ENCODE measurements around the gene RAP1GAP2.
A peak's percentile ranks its signal among the peaks of the same experiment; 100 is the strongest.
"Not testable (repeated sequence)": the region's sequence is repeated elsewhere in the genome, so short reads cannot be mapped to it uniquely, and the experiment has no call there.

RAP1GAP2 gene

DNA sequence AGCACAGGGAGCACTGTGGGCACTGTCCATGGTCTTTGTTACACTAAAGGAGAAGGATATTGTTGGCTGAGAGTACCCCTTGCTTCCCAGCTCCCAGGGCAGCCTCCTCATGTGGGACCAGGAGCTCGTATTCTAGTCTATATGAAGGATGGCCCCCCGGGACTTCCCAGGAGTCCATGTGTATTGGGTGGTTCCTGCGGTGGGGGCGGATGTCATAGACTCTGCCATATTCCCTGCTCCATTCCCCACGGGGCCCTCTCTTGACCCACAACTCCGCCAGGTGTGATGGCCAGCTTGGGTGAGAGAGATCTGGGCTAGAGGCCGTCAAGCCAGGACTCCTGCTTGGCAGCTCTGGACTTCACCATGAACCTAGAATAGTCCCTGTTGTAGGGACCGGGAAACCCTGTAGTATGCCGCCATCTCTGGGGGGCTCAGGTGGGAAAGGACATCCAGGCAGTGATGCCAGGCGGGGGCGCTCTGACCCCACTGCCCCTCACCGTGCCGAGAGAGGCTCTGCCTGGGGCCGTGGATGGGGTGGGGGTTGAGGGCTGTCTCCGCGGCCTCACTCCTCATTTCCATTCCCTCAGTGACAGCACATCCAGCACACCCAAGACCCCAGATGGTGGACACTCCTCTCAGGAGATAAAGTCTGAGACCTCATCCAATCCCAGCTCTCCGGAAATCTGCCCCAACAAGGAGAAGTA, 229.3 kb downstream of the RAP1GAP2 start:
- DNase-seq (ENCODE audit: low read depth), result no peak
- TF ChIP-seq, protein P1, sequence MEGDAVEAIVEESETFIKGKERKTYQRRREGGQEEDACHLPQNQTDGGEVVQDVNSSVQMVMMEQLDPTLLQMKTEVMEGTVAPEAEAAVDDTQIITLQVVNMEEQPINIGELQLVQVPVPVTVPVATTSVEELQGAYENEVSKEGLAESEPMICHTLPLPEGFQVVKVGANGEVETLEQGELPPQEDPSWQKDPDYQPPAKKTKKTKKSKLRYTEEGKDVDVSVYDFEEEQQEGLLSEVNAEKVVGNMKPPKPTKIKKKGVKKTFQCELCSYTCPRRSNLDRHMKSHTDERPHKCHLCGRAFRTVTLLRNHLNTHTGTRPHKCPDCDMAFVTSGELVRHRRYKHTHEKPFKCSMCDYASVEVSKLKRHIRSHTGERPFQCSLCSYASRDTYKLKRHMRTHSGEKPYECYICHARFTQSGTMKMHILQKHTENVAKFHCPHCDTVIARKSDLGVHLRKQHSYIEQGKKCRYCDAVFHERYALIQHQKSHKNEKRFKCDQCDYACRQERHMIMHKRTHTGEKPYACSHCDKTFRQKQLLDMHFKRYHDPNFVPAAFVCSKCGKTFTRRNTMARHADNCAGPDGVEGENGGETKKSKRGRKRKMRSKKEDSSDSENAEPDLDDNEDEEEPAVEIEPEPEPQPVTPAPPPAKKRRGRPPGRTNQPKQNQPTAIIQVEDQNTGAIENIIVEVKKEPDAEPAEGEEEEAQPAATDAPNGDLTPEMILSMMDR (conservative IDR thresholded peaks at IDR 0.05; ENCODE audit: low read depth, low read length), result no peak
- no peak overlapping the region for H3K4me3 ChIP-seq (ENCODE audit: low read depth, low read length)

- TF ChIP-seq, protein P1 (conservative IDR thresholded peaks at IDR 0.05; ENCODE audit: low read depth, low read length), result no peak
- H3K4me3 ChIP-seq (ENCODE audit: low read depth, low read length), result no peak overlapping the region
- DNase-seq (ENCODE audit: low read depth), result no peak
Measured at GRCh38 chr17:3026125-3026855, 230.1 kb downstream of the RAP1GAP2 start.

- no peak overlapping the region for H3K4me3 ChIP-seq (ENCODE audit: low read depth, low read length)
- TF ChIP-seq, protein P1 (conservative IDR thresholded peaks at IDR 0.05; ENCODE audit: low read depth, low read length), result no peak
- peak; percentile 23 for DNase-seq (ENCODE audit: low read depth)
Measured at GRCh38 chr17:3026856-3027751, 230.9 kb downstream of the RAP1GAP2 start.

DNA sequence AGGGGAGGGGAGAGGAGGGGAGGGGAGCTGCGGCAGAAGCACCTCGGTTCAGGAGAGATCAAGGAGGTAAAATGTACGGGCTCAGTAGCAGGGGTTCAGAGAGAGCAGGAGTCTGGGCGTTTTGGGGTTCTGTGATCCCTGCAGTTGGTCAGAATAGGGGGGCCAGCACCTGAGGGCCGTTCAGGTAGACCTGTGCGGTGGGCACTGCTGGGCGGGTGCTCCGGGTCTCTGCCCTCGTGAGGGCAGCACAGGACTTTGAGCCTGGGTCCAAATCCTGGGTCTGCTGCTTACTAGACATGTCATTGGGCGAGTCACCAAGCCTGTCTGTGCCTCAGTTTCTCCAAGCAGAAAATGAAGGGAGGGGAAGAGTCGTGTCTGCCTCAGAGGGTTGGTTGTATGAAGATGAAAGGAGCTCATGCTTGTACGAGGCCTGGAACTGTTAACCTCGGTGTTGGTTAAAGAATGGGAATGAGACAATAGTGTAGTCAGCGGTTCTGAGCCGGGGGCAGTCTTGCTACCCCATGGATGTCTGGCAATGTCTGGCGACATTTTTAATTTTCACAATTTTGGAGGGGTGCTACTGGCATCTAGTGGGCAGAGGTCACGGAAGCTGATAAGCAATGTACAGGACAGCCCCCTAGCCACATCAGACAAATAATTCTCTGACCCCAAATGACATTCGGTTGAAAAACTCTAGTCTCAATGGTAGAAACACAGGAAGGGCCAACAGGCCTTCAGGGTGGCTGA, 231.7 kb downstream of the RAP1GAP2 start:
- no peak for DNase-seq (ENCODE audit: low read depth)
- TF ChIP-seq, protein P1 (conservative IDR thresholded peaks at IDR 0.05; ENCODE audit: low read depth, low read length), result no peak
- no peak overlapping the region for H3K4me3 ChIP-seq (ENCODE audit: low read depth, low read length)

DNA sequence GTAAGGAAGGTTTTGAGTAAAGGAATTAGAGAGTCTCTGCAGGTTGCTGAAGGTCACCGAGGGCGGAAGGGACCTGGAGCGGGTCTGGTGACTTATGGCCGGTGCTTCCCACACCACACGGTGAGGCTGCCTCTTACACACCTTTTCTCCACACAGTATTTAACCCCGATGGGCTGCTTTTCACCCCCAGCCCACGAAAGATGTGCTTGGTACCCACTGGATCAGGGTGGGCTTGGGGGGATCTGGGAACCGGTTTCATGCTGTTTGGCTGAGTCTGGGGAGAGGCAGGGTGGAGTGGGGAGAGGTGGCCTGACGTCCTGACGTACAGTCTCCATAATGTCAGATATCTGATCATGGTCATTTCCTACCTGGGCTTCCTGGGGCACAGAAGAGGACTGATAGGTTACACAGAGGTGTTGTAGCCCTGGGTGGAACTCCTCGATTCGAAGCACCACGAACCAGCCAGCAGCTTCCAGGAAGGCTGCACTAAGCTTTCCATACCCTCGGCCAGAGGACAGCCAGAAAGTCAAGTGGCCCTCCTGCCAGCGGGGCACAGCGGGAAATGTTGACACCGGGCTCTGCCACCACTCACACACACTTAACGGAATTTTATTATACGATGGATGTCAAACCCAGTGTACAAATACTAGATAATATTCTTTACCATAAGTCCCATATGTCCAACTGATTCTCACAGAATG, 233.1 kb downstream of the RAP1GAP2 start:
- H3K4me3 ChIP-seq (ENCODE audit: low read depth, low read length), result no peak overlapping the region
- TF ChIP-seq, protein P1 (conservative IDR thresholded peaks at IDR 0.05; ENCODE audit: low read depth, low read length), result no peak
- DNase-seq (ENCODE audit: low read depth), result no peak

DNA sequence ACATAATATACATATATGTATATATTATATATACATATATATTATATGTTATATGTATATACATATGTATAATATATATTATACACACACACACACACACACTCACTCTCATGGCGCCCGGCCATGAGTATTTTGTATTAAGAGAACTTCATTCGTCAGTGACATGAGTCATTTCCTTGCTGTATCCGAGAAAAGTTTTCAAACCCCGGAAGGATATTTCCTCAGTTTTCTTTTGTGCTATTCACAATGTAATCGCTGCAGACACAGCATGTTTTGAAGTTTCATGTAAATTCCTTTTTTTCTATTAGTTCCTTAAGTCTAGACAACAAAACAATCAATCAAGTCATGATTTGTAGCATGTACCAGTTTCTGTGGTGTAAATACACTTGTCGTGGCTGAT, 233.9 kb downstream of the RAP1GAP2 start:
- peak; percentile 80 for DNase-seq (ENCODE audit: low read depth)
- no peak overlapping the region for H3K4me3 ChIP-seq (ENCODE audit: low read depth, low read length)
- TF ChIP-seq, protein P1 (conservative IDR thresholded peaks at IDR 0.05; ENCODE audit: low read depth, low read length), result no peak

DNA sequence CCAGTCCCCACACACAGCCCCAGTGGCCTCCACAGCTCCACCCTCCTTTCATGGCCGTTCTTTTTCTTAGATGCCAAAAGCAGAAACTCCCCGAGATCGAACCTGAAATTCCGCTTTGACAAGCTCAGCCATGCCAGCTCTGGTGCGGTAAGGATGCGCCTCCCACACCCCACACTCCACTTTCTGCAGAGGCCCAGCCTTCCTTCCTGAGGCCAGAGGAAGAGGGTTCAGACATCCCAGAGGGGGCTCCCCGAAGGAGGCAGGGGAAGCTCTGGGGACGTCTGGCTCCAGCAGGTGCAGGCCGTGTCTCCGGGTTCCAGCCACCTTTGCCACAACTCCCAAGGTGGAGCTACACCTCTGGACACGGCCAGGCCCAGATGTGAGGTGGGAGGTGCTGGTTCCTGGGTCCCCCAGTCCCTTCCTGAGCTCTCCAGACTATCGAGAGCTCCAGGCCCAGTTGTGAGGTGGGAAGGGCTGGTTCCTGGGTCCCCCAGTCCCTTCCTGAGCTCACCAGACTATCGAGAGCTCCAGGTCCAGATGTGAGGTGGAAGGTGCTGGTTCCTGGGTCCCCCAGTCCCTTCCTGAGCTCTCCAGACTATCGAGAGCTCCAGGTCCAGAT, 234.7 kb downstream of the RAP1GAP2 start:
- not testable (repeated sequence) for DNase-seq (ENCODE audit: low read depth); H3K4me3 ChIP-seq (ENCODE audit: low read depth, low read length)

Measured in choroid plexus epithelial cell (primary cell).